ENCODE measurements around the gene NDUFB2. TPM values are rescaled to one million over a fixed set of nuclear protein-coding genes. Genes with fewer than 3 reads are reported as not detected.

NDUFB2 gene
- polyA plus RNA-seq, 1 experiment: 289 TPM

DNA sequence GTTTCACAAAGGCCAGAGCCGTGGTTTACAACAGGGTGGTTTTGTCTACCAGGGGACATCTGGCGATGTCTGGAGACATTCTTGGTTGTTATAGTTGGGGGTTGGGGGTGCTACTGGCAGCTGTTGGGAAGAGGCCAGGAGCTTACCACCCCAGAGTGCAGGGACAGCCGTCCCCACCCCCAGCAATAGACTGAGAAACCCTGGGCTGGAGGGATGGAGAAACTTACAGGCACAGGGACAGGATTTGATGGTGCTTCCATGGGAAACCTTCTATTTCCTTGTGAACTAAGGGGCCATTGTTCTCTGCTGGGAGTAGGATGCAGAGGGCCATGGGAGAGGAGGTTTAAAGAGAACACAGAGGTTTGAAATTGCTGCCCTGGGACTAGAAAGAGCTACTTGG lies 12.9 kb upstream of the NDUFB2 start:
- TF ChIP-seq, protein P1, sequence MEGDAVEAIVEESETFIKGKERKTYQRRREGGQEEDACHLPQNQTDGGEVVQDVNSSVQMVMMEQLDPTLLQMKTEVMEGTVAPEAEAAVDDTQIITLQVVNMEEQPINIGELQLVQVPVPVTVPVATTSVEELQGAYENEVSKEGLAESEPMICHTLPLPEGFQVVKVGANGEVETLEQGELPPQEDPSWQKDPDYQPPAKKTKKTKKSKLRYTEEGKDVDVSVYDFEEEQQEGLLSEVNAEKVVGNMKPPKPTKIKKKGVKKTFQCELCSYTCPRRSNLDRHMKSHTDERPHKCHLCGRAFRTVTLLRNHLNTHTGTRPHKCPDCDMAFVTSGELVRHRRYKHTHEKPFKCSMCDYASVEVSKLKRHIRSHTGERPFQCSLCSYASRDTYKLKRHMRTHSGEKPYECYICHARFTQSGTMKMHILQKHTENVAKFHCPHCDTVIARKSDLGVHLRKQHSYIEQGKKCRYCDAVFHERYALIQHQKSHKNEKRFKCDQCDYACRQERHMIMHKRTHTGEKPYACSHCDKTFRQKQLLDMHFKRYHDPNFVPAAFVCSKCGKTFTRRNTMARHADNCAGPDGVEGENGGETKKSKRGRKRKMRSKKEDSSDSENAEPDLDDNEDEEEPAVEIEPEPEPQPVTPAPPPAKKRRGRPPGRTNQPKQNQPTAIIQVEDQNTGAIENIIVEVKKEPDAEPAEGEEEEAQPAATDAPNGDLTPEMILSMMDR (IDR thresholded peaks at IDR 0.05; ENCODE audit: insufficient read depth, low read depth, low read length): no peak
- Histone ChIP-seq H3K4me3 (ENCODE audit: low read depth, low read length) (no peak overlapping the region), H3K27me3 (ENCODE audit: control insufficient read depth, insufficient read depth, low read length) (no peaks in the 10 kb centered on the region), H3K36me3 (ENCODE audit: control insufficient read depth, insufficient read depth, low read length) (peaks cover 12% of the 10 kb centered on the region)
- ChIA-PET CTCF (interaction anchor here (1.0 to 4.0 kb wide), 3 partner anchors 9 to 328 kb away, joined by 3 to 21 read pairs (median 3); no protein-coding TSS in a partner anchor), POLR2A (no interaction called here)
- DNase-seq (ENCODE audit: low read depth): no peak

DNA sequence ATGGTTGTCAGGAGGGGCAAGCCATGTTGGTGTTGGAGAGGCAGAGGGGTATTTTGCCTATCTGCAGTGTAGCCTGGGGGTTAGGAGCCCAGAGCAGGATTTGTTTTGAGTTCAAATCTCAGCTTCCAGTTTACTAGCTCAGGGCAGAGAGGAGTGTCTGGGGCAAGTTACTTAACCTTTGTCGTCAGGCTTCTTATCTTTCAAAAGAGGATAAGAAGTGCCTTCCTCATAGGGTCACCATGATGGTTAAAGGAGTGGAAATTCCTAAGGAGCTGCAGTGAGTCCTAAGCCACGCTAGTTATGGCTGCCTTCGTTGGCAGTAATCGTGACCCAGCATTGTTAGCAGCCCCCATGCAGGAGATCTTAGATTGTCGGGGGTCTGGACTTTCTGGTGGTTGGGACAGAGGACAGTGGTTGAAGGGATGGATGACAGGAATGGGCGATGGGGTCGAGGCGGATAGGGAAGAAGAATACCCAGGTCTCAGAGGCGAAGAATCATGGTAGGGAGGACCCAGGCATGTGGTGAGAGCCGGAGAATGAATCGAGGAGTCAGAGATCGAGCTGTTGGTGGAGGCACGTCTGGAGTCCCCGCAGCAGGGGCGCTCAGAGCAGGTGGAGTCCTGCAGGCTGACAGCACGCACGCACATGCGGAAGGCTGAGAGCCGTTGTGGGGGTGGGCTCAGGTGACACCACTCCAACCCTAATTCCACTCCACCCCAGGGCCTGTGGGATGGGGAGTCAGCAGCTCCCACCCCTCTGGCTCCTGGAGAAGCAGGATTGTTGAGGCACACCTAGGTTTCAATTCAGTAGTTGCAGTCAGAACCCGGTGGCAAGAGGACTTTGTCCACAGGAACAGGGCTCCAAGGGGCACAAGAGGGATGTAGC lies 12.2 kb upstream of the NDUFB2 start:
- peaks cover 13% of the 10 kb centered on the region for H3K36me3 ChIP-seq (ENCODE audit: control insufficient read depth, insufficient read depth, low read length)
- no peaks in the 10 kb centered on the region for H3K27me3 ChIP-seq (ENCODE audit: control insufficient read depth, insufficient read depth, low read length)
- TF ChIP-seq, protein P1 (IDR thresholded peaks at IDR 0.05; ENCODE audit: insufficient read depth, low read depth, low read length): no peak
- CTCF ChIA-PET: interaction anchor here (1.0 to 4.0 kb wide), 3 partner anchors 9 to 327 kb away, joined by 3 to 21 read pairs (median 3); no protein-coding TSS in a partner anchor
- H3K4me3 ChIP-seq (ENCODE audit: low read depth, low read length): no peak overlapping the region
- POLR2A ChIA-PET: no interaction called here
- no peak for DNase-seq (ENCODE audit: low read depth)

GRCh38 chr7:140685407-140686087 lies 11.0 kb upstream of the NDUFB2 start:
- TF ChIP-seq, protein P1 (IDR thresholded peaks at IDR 0.05; ENCODE audit: insufficient read depth, low read depth, low read length): no peak
- POLR2A ChIA-PET: interaction anchor here (0.8 kb wide), 1 partner anchor 11 kb away, joined by 3 read pairs; no protein-coding TSS in a partner anchor
- no peak for DNase-seq (ENCODE audit: low read depth)
- Histone ChIP-seq H3K27me3 (ENCODE audit: control insufficient read depth, insufficient read depth, low read length) (no peaks in the 10 kb centered on the region), H3K36me3 (ENCODE audit: control insufficient read depth, insufficient read depth, low read length) (peaks cover 16% of the 10 kb centered on the region), H3K4me3 (ENCODE audit: low read depth, low read length) (no peak overlapping the region)
- CTCF ChIA-PET: interaction anchor here (1.2 to 4.0 kb wide), 3 partner anchors 11 to 32 kb away, joined by 3 to 21 read pairs (median 4); no protein-coding TSS in a partner anchor

- H3K27me3 ChIP-seq (ENCODE audit: control insufficient read depth, insufficient read depth, low read length): no peaks in the 10 kb centered on the region
- ChIA-PET POLR2A (no interaction called here), CTCF (interaction anchor here (0.5 to 4.0 kb wide), 3 partner anchors 12 to 33 kb away, joined by 3 to 21 read pairs (median 4); no protein-coding TSS in a partner anchor)
- no peak for DNase-seq (ENCODE audit: low read depth)
- no peak overlapping the region for H3K4me3 ChIP-seq (ENCODE audit: low read depth, low read length)
- TF ChIP-seq, protein P1 (IDR thresholded peaks at IDR 0.05; ENCODE audit: insufficient read depth, low read depth, low read length): no peak
- H3K36me3 ChIP-seq (ENCODE audit: control insufficient read depth, insufficient read depth, low read length): peaks cover 13% of the 10 kb centered on the region
Observed at GRCh38 chr7:140686921-140687320, 9.6 kb upstream of the NDUFB2 start.

- Histone ChIP-seq H3K4me3 (ENCODE audit: low read depth, low read length) (no peak overlapping the region), H3K36me3 (ENCODE audit: control insufficient read depth, insufficient read depth, low read length) (peaks cover 12% of the 10 kb centered on the region), H3K27me3 (ENCODE audit: control insufficient read depth, insufficient read depth, low read length) (no peaks in the 10 kb centered on the region)
- CTCF ChIA-PET: no interaction called here
- TF ChIP-seq, protein P1 (IDR thresholded peaks at IDR 0.05; ENCODE audit: insufficient read depth, low read depth, low read length): no peak
- POLR2A ChIA-PET: no interaction called here
- DNase-seq (ENCODE audit: low read depth): no peak
Observed at GRCh38 chr7:140688341-140688740, 8.2 kb upstream of the NDUFB2 start.

Data from BJ (cell line).